H1 (cell line): ENCODE measurements around the gene UBA5. TPM values are rescaled to one million over a fixed set of nuclear protein-coding genes. Genes with fewer than 3 reads are reported as not detected.

ENCODE experiments used
- HDAC2 ChIP-seq, 2 experiments: fragments of 300-600 bp in 1 of 2; sonication (generic) in 1 of 2; IDR thresholded peaks; 2 replicates each; pipeline ENCODE4 v1.6.1; 2011 to 2012; ENCODE audit warnings: low read depth in 2 of 2, low read length in 2 of 2, mild to moderate bottlenecking in 2 of 2, moderate library complexity in 2 of 2, borderline replicate concordance in 1 of 2, inconsistent platforms in 1 of 2
- RAD21 ChIP-seq, 2 experiments: IDR thresholded peaks in 1 of 2; conservative IDR thresholded peaks in 1 of 2; 2 replicates each; pipeline ENCODE4 v1.6.1; 2011; ENCODE audit warnings: low read depth in 2 of 2, low read length in 2 of 2, improper control_type of control experiment in 1 of 2, inconsistent platforms in 1 of 2, mild to moderate bottlenecking in 1 of 2, moderate library complexity in 1 of 2
- RFX5 ChIP-seq: IDR thresholded peaks from 2 replicates; pipeline ENCODE4 v1.6.1; 2011; ENCODE audit warnings: low read depth, low read length, improper control_type of control experiment, borderline replicate concordance
- polyA plus RNA-seq, 7 experiments: library from polyadenylated mRNA; depleted of rRNA in 3 of 7; stranded (reverse) in 5 of 7; unstranded in 2 of 7; fragments of >200 nt in 5 of 7; fragments of 200-250 nt in 2 of 7; gene quantifications; 1 replicate in 5 of 7; 2 replicates in 1 of 7; 4 replicates in 1 of 7; pipeline versions ENCODE4 v1.2.1 to v1.2.3, GENCODE V29; 2011 to 2013; ENCODE audit warnings: missing spikeins in 2 of 7, mixed read lengths in 2 of 7
- total RNA-seq: library from RNA; stranded (reverse); fragmentation: NEBNext Ultra II Directional; extraction: Animal tissue kit (Norgen Biotek cat#: 25700); gene quantifications from 2 replicates; pipeline ENCODE4 v1.2.1, GENCODE V29; 2021

The UBA5 gene
- total and polyA plus RNA-seq, 2 of the 8 experiments (the other 6 are each of a cell fraction or from before 2014, with no cell fraction given), result 11.0 to 28.0 TPM

GRCh38 chr3:132710311-132710710, 50.2 kb downstream of the UBA5 start (continued):
- TF ChIP-seq RFX5, result no peak
- TF ChIP-seq RAD21 (IDR thresholded peaks at IDR 0.05 in 1 of 2, conservative IDR thresholded peaks at IDR 0.05 in 1 of 2; ENCODE audit: low read depth in 2 of 2, low read length in 2 of 2), result no peak
- no peak for TF ChIP-seq HDAC2 (IDR thresholded peaks at IDR 0.05; ENCODE audit: borderline replicate concordance in 1 of 2, low read depth in 2 of 2, low read length in 2 of 2)
- TF ChIP-seq, all 59 proteins: peak for 0
